CD4-positive, alpha-beta T cell (primary cell): ENCODE results near the gene ZAP70. TPM values are rescaled to one million over a fixed set of nuclear protein-coding genes. Genes with fewer than 3 reads are reported as not detected.

Experiments used
- ATAC-seq: fragments of 200-7000 bp; cut with Tn5 transposase; one replicate; pipeline ENCODE4 v1.10.0; 2022; ENCODE audit warnings: mild to moderate bottlenecking; ENCODE audit not compliant: poor library complexity
- CTCF ChIA-PET: fragments of 350-600 bp; sonication (Branson Sonifier 250); formaldehyde crosslinking; loops from one replicate; lab custom pipeline; 2021; ENCODE audit warnings: antibody characterized with exemption, inconsistent platforms; lab: Charles Lee
- POLR2A ChIA-PET: fragments of 350-600 bp; sonication (Branson Sonifier 250); formaldehyde crosslinking; loops from one replicate; lab custom pipeline; 2021; ENCODE audit warnings: antibody characterized with exemption, inconsistent platforms; lab: Charles Lee
- DNase-seq, 14 experiments: peaks; one replicate each; pipeline ENCODE4 v3.0.0-alpha.2; 2013 to 2020; ENCODE audit warnings: mixed read lengths in 2 of 14
- H3K27ac ChIP-seq, 2 donors: one replicate each; pipeline versions ENCODE4 v1.5.1 to v1.7.0; 2013; ENCODE audit warnings: low read length in 2 of 2, low read depth in 1 of 2, mild to moderate bottlenecking in 1 of 2
- H3K27me3 ChIP-seq, 2 experiments: 1 replicate in 1 of 2; 2 replicates in 1 of 2; pipeline versions ENCODE4 v1.6.1 to v1.7.0; 2013; ENCODE audit warnings: low read length in 2 of 2, control low read depth in 1 of 2, mild to moderate bottlenecking in 1 of 2, moderate library complexity in 1 of 2; ENCODE audit not compliant: insufficient read depth in 2 of 2, control insufficient read depth in 1 of 2
- H3K36me3 ChIP-seq: one replicate; pipeline ENCODE4 v1.6.1; 2013; ENCODE audit warnings: low read length, control low read depth; ENCODE audit not compliant: insufficient read depth
- H3K4me1 ChIP-seq: one replicate; pipeline ENCODE4 v1.6.1; 2013; ENCODE audit warnings: low read length, control low read depth; ENCODE audit not compliant: insufficient read depth
- H3K4me3 ChIP-seq: one replicate; pipeline ENCODE4 v1.5.1; 2013; ENCODE audit warnings: mild to moderate bottlenecking, low read length, moderate library complexity
- H3K9me3 ChIP-seq, 2 experiments: 1 replicate in 1 of 2; 2 replicates in 1 of 2; pipeline versions ENCODE4 v1.6.1 to v1.7.0; 2013; ENCODE audit warnings: low read length in 2 of 2, mild to moderate bottlenecking in 2 of 2, control low read depth in 1 of 2, moderate library complexity in 1 of 2; ENCODE audit not compliant: control insufficient read depth in 1 of 2, insufficient read depth in 1 of 2
- H3K27ac Mint-ChIP-seq: one replicate; pipeline ENCODE4 v1.8.0; 2020; ENCODE audit warnings: mixed read lengths
- H3K27me3 Mint-ChIP-seq: one replicate; pipeline ENCODE4 v1.8.0; 2021; ENCODE audit warnings: mixed read lengths
- H3K36me3 Mint-ChIP-seq: one replicate; pipeline ENCODE4 v1.8.0; 2021; ENCODE audit warnings: low read depth, mixed read lengths
- H3K4me1 Mint-ChIP-seq: one replicate; pipeline ENCODE4 v1.8.0; 2021; ENCODE audit warnings: low read depth, mixed read lengths
- H3K4me3 Mint-ChIP-seq: one replicate; pipeline ENCODE4 v1.8.0; 2020; ENCODE audit warnings: mild to moderate bottlenecking, mixed read lengths
- H3K9me3 Mint-ChIP-seq: one replicate; pipeline ENCODE4 v1.8.0; 2020; ENCODE audit warnings: mixed read lengths
- CTCF ChIP-seq: fragments of 200-600 bp; IDR thresholded peaks from one replicate; pipeline ENCODE4 v1.8.0; 2022; ENCODE audit warnings: antibody characterized with exemption, mild to moderate bottlenecking
- intact Hi-C, 2 experiments: fragments of 100-400 bp; cut with DNase I in 1 of 2; cut with micrococcal nuclease in 1 of 2; formaldehyde crosslinking; loops; one replicate each; pipeline versions ENCODE4 v1.15.1 to v1.9.0; 2023 to 2025; cut with DNase I, micrococcal nuclease
- total RNA-seq, 174 experiments: library from RNA in 2 of 174; stranded (reverse) in 2 of 174; gene quantifications; one replicate each; pipeline ENCODE4 v1.2.3 and lab custom pipeline; 2021 to 2026

The ZAP70 gene
- total RNA-seq, 2 experiments from 2014 or later: 440 to 470 TPM

- ChIA-PET CTCF (interaction anchor here (1.0 to 2.0 kb wide), 7 partner anchors 8 to 128 kb away, joined by 3 to 13 read pairs (median 5); no protein-coding TSS in a partner anchor), POLR2A (interaction anchor here (0.7 to 3.4 kb wide), 14 partner anchors 9 to 747 kb away, joined by 3 to 20 read pairs (median 6); partner anchors contain the start of genes ACTR1B and COX5B)
- H3K4me1 ChIP-seq: peaks cover 95% of the 10 kb centered on the region
- H3K9me3 ChIP-seq: no peaks in the 10 kb centered on the region
- Mint-ChIP-seq H3K27me3 (no peaks in the 10 kb centered on the region), H3K9me3 (no peaks in the 10 kb centered on the region), H3K4me3 (peak overlapping the region; percentile 89), H3K27ac (peak overlapping the region; percentile 98), H3K4me1 (peaks cover 92% of the 10 kb centered on the region), H3K36me3 (peaks cover 89% of the 10 kb centered on the region)
- no peak for TF ChIP-seq CTCF
- DNase-seq: peak; percentile 57 to 89 (median 74)
- peaks cover 62% of the 10 kb centered on the region for H3K36me3 ChIP-seq
- H3K4me3 ChIP-seq: peak overlapping the region; percentile 76
- intact Hi-C loops: loop anchor here in 1 of 2 experiments (10.0 kb wide), 2 partner anchors 277 to 1107 kb away; partner anchors contain the start of gene TMEM131
- H3K27me3 ChIP-seq: no peaks in the 10 kb centered on the region
- H3K27ac ChIP-seq: peak overlapping the region; percentile 75 to 88
- ATAC-seq: peak; percentile 88
Measured at GRCh38 chr2:97718051-97718882, 4.9 kb downstream of the ZAP70 start.

GRCh38 chr2:97718942-97719341 is 5.6 kb downstream of the ZAP70 start:
- Histone ChIP-seq H3K4me1 (peaks cover 96% of the 10 kb centered on the region), H3K36me3 (peaks cover 69% of the 10 kb centered on the region), H3K27ac (peak overlapping the region; percentile 75 to 88), H3K4me3 (peak overlapping the region; percentile 76), H3K27me3 (no peaks in the 10 kb centered on the region), H3K9me3 (no peaks in the 10 kb centered on the region)
- H3K27me3 Mint-ChIP-seq: no peaks in the 10 kb centered on the region
- TF ChIP-seq CTCF: no peak
- H3K4me1 Mint-ChIP-seq: peaks cover 93% of the 10 kb centered on the region
- DNase-seq (peak in 2 of 14 experiments; percentile 32 to 43), ATAC-seq (peak; percentile 28)
- POLR2A ChIA-PET: interaction anchor here (0.7 to 3.4 kb wide), 13 partner anchors 9 to 746 kb away, joined by 3 to 20 read pairs (median 6); partner anchors contain the start of genes ACTR1B and COX5B
- intact Hi-C loops: loop anchor here in 1 of 2 experiments (10.0 kb wide), 2 partner anchors 276 to 1106 kb away; partner anchors contain the start of gene TMEM131
- peaks cover 87% of the 10 kb centered on the region for H3K36me3 Mint-ChIP-seq
- no peaks in the 10 kb centered on the region for H3K9me3 Mint-ChIP-seq
- CTCF ChIA-PET: interaction anchor here (1.0 to 2.0 kb wide), 7 partner anchors 9 to 128 kb away, joined by 3 to 13 read pairs (median 5); no protein-coding TSS in a partner anchor
- peak overlapping the region; percentile 89 for H3K4me3 Mint-ChIP-seq
- peak overlapping the region; percentile 98 for H3K27ac Mint-ChIP-seq

- POLR2A ChIA-PET: interaction anchor here (1.3 to 3.4 kb wide), 7 partner anchors 8 to 129 kb away, joined by 4 to 20 read pairs (median 7); partner anchors contain the start of gene ACTR1B
- H3K4me3 Mint-ChIP-seq: peak overlapping the region; percentile 89
Measured at GRCh38 chr2:97719362-97720155, 6.2 kb downstream of the ZAP70 start.

More at GRCh38 chr2:97719362-97720155, 6.2 kb downstream of the ZAP70 start:
- H3K4me3 ChIP-seq: peak overlapping the region; percentile 76
- DNase-seq: no peak
- H3K27ac ChIP-seq: peak overlapping the region; percentile 75 to 88
- H3K4me1 Mint-ChIP-seq: peaks cover 87% of the 10 kb centered on the region
- peaks cover 96% of the 10 kb centered on the region for H3K4me1 ChIP-seq
- H3K36me3 ChIP-seq: peaks cover 75% of the 10 kb centered on the region
- H3K27me3 ChIP-seq: no peaks in the 10 kb centered on the region
- CTCF ChIA-PET: interaction anchor here (1.1 to 2.0 kb wide), 4 partner anchors 9 to 23 kb away, joined by 3 to 13 read pairs (median 6); no protein-coding TSS in a partner anchor
- no peaks in the 10 kb centered on the region for H3K9me3 Mint-ChIP-seq
- H3K36me3 Mint-ChIP-seq: peaks cover 87% of the 10 kb centered on the region
- H3K27me3 Mint-ChIP-seq: no peaks in the 10 kb centered on the region
- TF ChIP-seq CTCF: no peak
- no peak for ATAC-seq
- intact Hi-C loops: loop anchor here in 1 of 2 experiments (10.0 kb wide), 2 partner anchors 275 to 1105 kb away; partner anchors contain the start of gene TMEM131
- no peaks in the 10 kb centered on the region for H3K9me3 ChIP-seq
- H3K27ac Mint-ChIP-seq: peak overlapping the region; percentile 98
